Neural progenitor cell (in vitro differentiated cells): Measurements from ENCODE around the gene CACFD1.

Experiments
- CTCF ChIP-seq: fragments of 200-600 bp; sonication (generic); IDR thresholded peaks from 2 replicates; pipeline ENCODE4 v1.5.1; 2017; ENCODE audit warnings: antibody characterized with exemption, mild to moderate bottlenecking
- EZH2phosphoT487 ChIP-seq: fragments of 200-600 bp; sonication (generic); IDR thresholded peaks from 2 replicates; pipeline ENCODE4 v1.6.1; 2017; ENCODE audit warnings: antibody characterized with exemption

- no peak for TF ChIP-seq CTCF
- no peak for TF ChIP-seq EZH2phosphoT487
These were observed 11.9 kb downstream of the CACFD1 start for GRCh38 chr9:133471551-133472276.
